ENCODE data around the gene COQ4. TPM values are rescaled to one million over a fixed set of nuclear protein-coding genes. Genes with fewer than 3 reads are reported as not detected.

COQ4 gene
- total and polyA plus RNA-seq, 2 of the 8 experiments (the other 6 are each of a cell fraction or from before 2014, with no cell fraction given) = 32.3 to 58.8 TPM

DNA sequence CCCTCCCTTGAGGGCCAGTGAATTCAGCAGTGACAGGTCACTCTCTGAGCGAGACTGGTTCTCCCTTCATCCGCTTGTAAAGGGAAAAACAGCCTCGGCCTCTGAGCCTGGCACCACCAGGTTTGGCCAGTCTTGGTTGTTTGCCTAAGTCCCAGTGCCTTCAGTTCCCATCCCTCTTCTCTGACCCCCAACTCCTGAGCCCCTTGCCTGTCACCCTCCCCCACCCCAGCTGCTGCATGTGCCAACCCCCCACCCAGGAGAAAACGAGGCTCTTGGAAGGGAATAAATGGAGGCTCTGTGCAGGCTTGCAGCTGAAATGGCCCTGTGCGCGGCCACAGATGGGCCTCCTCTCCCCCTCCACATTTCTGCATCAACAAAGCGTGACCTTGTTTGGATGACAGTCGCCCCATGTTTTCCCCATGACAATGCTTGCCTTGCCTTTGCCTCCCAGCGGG is 51.6 kb downstream of the COQ4 start:
- POLR2A ChIA-PET (ENCODE audit: partially characterized antibody) = interaction anchor here (1.2 kb wide), 1 partner anchor 9 kb away, joined by 4 read pairs; no protein-coding TSS in a partner anchor
- H2AFZ ChIP-seq (ENCODE audit: low read length) = no peak overlapping the region
- no peak overlapping the region for H2BK120ac ChIP-seq (replicated peaks; ENCODE audit: low read depth, low read length)
- H3K23ac ChIP-seq (ENCODE audit: insufficient read length) = no peak overlapping the region
- 86% methylated on average over 9 of the region's 9 CpGs; no CpG with 5 or more reads in 1 of the 2 experiments for WGBS, 2 experiments (ENCODE audit: extremely low coverage in 1 of 2, insufficient coverage in 1 of 2, insufficient read length in 1 of 2, insufficient replicate concordance in 2 of 2, low coverage in 1 of 2, low lambda C conversion rate in 2 of 2, missing lambda C conversion rate in 1 of 2)
- H3K4me1 ChIP-seq (replicated peaks in 1 of 4; ENCODE audit: control insufficient read depth in 3 of 4, insufficient read depth in 4 of 4, low read length in 3 of 4) = peaks cover 0 to 8% (median 3%) of the 10 kb centered on the region in 4 experiments; a peak in 4 of 7 replicates
- H3K79me2 ChIP-seq (ENCODE audit: control insufficient read depth in 1 of 2, insufficient read depth in 2 of 2, low read length in 2 of 2) = peaks cover 7 to 25% of the 10 kb centered on the region in 2 experiments
- H2BK15ac ChIP-seq (ENCODE audit: low read length) = no peak overlapping the region
- H2BK12ac ChIP-seq (ENCODE audit: low read depth, low read length) = no peak overlapping the region
- H4K91ac ChIP-seq (replicated peaks; ENCODE audit: insufficient read length, low read length) = no peak overlapping the region
- H4K5ac ChIP-seq (ENCODE audit: insufficient read length, low read depth, low read length) = no peak overlapping the region
- H3K14ac ChIP-seq (ENCODE audit: insufficient read length) = no peak overlapping the region
- H3K9ac ChIP-seq (replicated peaks in 1 of 4; ENCODE audit: extremely low read depth in 1 of 4, low read depth in 3 of 4, low read length in 3 of 4) = no peak overlapping the region
- peaks cover 0 to 3% (median 0%) of the 10 kb centered on the region in 4 experiments; a peak in 2 of 8 replicates for H3K36me3 ChIP-seq (ENCODE audit: control insufficient read depth in 2 of 4, insufficient read depth in 4 of 4, low read length in 3 of 4)
- CTCF ChIA-PET (ENCODE audit: partially characterized antibody) = interaction anchor here (1.1 to 25.1 kb wide), 3 partner anchors 11 to 35 kb away, joined by 3 to 544 read pairs (median 29); no protein-coding TSS in a partner anchor
- H3K4me2 ChIP-seq (ENCODE audit: insufficient read depth in 1 of 2, low read depth in 2 of 2, low read length in 2 of 2) = no peak overlapping the region
- H2BK20ac ChIP-seq (ENCODE audit: low read length) = no peak overlapping the region
- H4K8ac ChIP-seq (ENCODE audit: extremely low read depth, insufficient read depth, low read length) = no peak overlapping the region
- H3K27ac ChIP-seq (ENCODE audit: low read depth, low read length) = no peak overlapping the region
- no peak for TF ChIP-seq NANOG (IDR thresholded peaks at IDR 0.05; ENCODE audit: insufficient read depth, low read depth, low read length, poor library complexity, severe bottlenecking)
- TF ChIP-seq PHF8 (conservative IDR thresholded peaks at IDR 0.05; ENCODE audit: low read depth, low read length) = no peak
- TF ChIP-seq CHD1 (IDR thresholded peaks at IDR 0.05; ENCODE audit: low read depth, low read length) = no peak
- no peak for TF ChIP-seq SUZ12 (IDR thresholded peaks at IDR 0.05; ENCODE audit: low read length)
- TF ChIP-seq, protein P1, sequence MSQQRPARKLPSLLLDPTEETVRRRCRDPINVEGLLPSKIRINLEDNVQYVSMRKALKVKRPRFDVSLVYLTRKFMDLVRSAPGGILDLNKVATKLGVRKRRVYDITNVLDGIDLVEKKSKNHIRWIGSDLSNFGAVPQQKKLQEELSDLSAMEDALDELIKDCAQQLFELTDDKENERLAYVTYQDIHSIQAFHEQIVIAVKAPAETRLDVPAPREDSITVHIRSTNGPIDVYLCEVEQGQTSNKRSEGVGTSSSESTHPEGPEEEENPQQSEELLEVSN (IDR thresholded peaks at IDR 0.05) = no peak
- no peak for TF ChIP-seq CHD2 (IDR thresholded peaks at IDR 0.05; ENCODE audit: low read length)
- no peak for TF ChIP-seq CREB1 (IDR thresholded peaks at IDR 0.05)
- no peak for TF ChIP-seq BRCA1 (IDR thresholded peaks at IDR 0.05; ENCODE audit: low read depth, low read length)
- TF ChIP-seq TAF1 (IDR thresholded peaks at IDR 0.05; ENCODE audit: low read depth, low read length) = no peak
- TF ChIP-seq SP1 (IDR thresholded peaks at IDR 0.05; ENCODE audit: low read depth, low read length) = no peak
- no peak for TF ChIP-seq BACH1 (IDR thresholded peaks at IDR 0.05; ENCODE audit: low read length)
- FAIRE-seq = no peak
- H3K18ac ChIP-seq (ENCODE audit: extremely low read depth, low read length) = no peak overlapping the region
- no peak overlapping the region for H2AK5ac ChIP-seq (ENCODE audit: low read depth, low read length)
- DNase-seq (ENCODE audit: low read depth in 1 of 2, low spot score in 2 of 2) = no peak
- H3K23me2 ChIP-seq (ENCODE audit: low read depth, low read length) = peaks cover 8% of the 10 kb centered on the region; the same call in 1 of the 2 replicates
- H3K27me3 ChIP-seq (replicated peaks in 1 of 4; ENCODE audit: control insufficient read depth in 3 of 4, extremely low read depth in 1 of 4, insufficient read depth in 3 of 4, low read length in 3 of 4) = peaks cover 0 to under 1% (median 0%) of the 10 kb centered on the region in 4 experiments; a peak in 1 of 7 replicates
- no peaks in the 10 kb centered on the region for H3K9me3 ChIP-seq (ENCODE audit: insufficient read depth in 2 of 2, low read depth in 1 of 2, low read length in 1 of 2)
- H4K20me1 ChIP-seq (replicated peaks in 1 of 2; ENCODE audit: control insufficient read depth in 1 of 2, insufficient read depth in 2 of 2, low read length in 2 of 2) = peaks cover 0 to 15% of the 10 kb centered on the region in 2 experiments
- H2BK5ac ChIP-seq (ENCODE audit: low read depth, low read length) = no peak overlapping the region
- no peak overlapping the region for H3K56ac ChIP-seq (replicated peaks; ENCODE audit: insufficient read length, low read depth, low read length)
- peaks cover 10% of the 10 kb centered on the region; the same call in 1 of the 2 replicates for H3K79me1 ChIP-seq (ENCODE audit: low read depth, low read length)
- no peak overlapping the region for H3K4me3 ChIP-seq (ENCODE audit: extremely low read depth in 1 of 4, insufficient read depth in 2 of 4, low read depth in 3 of 4, low read length in 4 of 4)
- H3K4ac ChIP-seq (replicated peaks; ENCODE audit: insufficient read length, low read depth, low read length) = no peak overlapping the region
